Loucy (cell line): ENCODE data around the gene FER.

Experiments used
- H2AFZ ChIP-seq: fragments of 200-600 bp; sonication (generic); 2 replicates; pipeline ENCODE4 v1.6.0; 2016; ENCODE audit warnings: antibody characterized with exemption, mild to moderate bottlenecking, low read length, moderate library complexity
- H3F3A ChIP-seq: fragments of 200-600 bp; 2 replicates; pipeline ENCODE4 v1.6.0; 2016; ENCODE audit warnings: antibody characterized with exemption, low read depth, mild to moderate bottlenecking
- H3K27me3 ChIP-seq: fragments of 200-600 bp; sonication (generic); 2 replicates; pipeline ENCODE4 v1.6.1; 2014; ENCODE audit warnings: low read length, mild to moderate bottlenecking; ENCODE audit not compliant: insufficient read depth, poor library complexity, severe bottlenecking
- H3K36me3 ChIP-seq: fragments of 200-600 bp; sonication (generic); 2 replicates; pipeline ENCODE4 v1.6.1; 2016; ENCODE audit warnings: low read length; ENCODE audit not compliant: insufficient read depth
- H3K4me1 ChIP-seq: fragments of 200-600 bp; sonication (generic); 2 replicates; pipeline ENCODE4 v1.5.1; 2014; ENCODE audit warnings: low read length, mild to moderate bottlenecking; ENCODE audit not compliant: insufficient read depth, poor library complexity, severe bottlenecking
- H3K4me2 ChIP-seq: fragments of 200-600 bp; sonication (generic); 2 replicates; pipeline ENCODE4 v1.6.0; 2014; ENCODE audit warnings: antibody characterized with exemption, low read length, low read depth, mild to moderate bottlenecking; ENCODE audit not compliant: poor library complexity, severe bottlenecking
- H3K4me3 ChIP-seq: fragments of 200-600 bp; sonication (generic); 2 replicates; pipeline ENCODE4 v1.5.1; 2014; ENCODE audit warnings: low read length, mild to moderate bottlenecking, mixed read lengths; ENCODE audit not compliant: poor library complexity, severe bottlenecking
- H3K79me2 ChIP-seq: fragments of 200-600 bp; sonication (generic); 2 replicates; pipeline ENCODE4 v1.6.1; 2014; ENCODE audit warnings: low read length; ENCODE audit not compliant: insufficient read depth
- H3K9ac ChIP-seq: fragments of 200-600 bp; sonication (generic); 2 replicates; pipeline ENCODE4 v1.6.0; 2014; ENCODE audit warnings: mild to moderate bottlenecking, low read depth, low read length, moderate library complexity; ENCODE audit not compliant: poor library complexity, severe bottlenecking
- H3K9me2 ChIP-seq: fragments of 200-600 bp; sonication (generic); replicated peaks from 2 replicates; pipeline ENCODE4 v1.6.1; 2016; ENCODE audit warnings: low read depth, low read length, mixed read lengths
- H3K9me3 ChIP-seq: fragments of 200-600 bp; sonication (generic); 2 replicates; pipeline ENCODE4 v1.6.1; 2014; ENCODE audit warnings: mild to moderate bottlenecking, antibody characterized with exemption, low read length, low read depth; ENCODE audit not compliant: insufficient read depth
- H4K20me1 ChIP-seq: fragments of 200-600 bp; sonication (generic); 2 replicates; pipeline ENCODE4 v1.6.0; 2014; ENCODE audit warnings: antibody characterized with exemption, low read length, mild to moderate bottlenecking; ENCODE audit not compliant: insufficient read depth, poor library complexity, severe bottlenecking
- EZH2phosphoT487 ChIP-seq: fragments of 200-600 bp; IDR thresholded peaks from 2 replicates; pipeline ENCODE4 v1.6.1; 2018; ENCODE audit warnings: antibody characterized with exemption, mild to moderate bottlenecking, moderate library complexity, borderline replicate concordance
- TF ChIP-seq, protein P1 (sequence below): fragments of 200-600 bp; sonication (generic); conservative IDR thresholded peaks from 2 replicates; pipeline ENCODE4 v1.5.1; 2014; ENCODE audit warnings: mild to moderate bottlenecking, antibody characterized with exemption, low read length

FER gene

DNA sequence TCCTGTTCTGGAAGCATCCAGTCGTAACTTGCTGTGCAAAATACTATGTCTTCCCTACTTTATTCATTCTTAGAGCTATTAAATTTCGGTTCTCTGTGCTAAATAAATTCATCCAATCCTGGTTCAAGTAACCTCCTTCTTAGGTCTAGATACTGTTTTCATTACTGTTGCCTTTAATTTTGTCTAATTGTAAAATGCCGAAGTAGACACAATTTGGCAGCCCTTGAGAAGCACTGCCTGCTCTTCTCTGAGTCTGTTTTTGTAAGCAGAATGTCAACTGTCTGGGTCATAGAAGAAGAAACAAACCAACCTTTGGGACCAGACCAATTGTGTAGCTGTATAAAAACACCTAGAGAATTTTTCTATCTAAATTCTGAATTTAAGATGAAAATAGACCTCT lies 412.8 kb downstream of the FER start:
- Histone ChIP-seq H3K9me2 (no peaks in the 10 kb centered on the region), H3K79me2 (no peaks in the 10 kb centered on the region), H3K4me3 (no peak overlapping the region), H3K4me2 (no peak overlapping the region), H3K9ac (no peak overlapping the region), H3F3A (peaks cover 3% of the 10 kb centered on the region; the same call in 1 of the 2 replicates), H4K20me1 (no peaks in the 10 kb centered on the region), H3K9me3 (no peaks in the 10 kb centered on the region), H3K36me3 (no peaks in the 10 kb centered on the region), H3K4me1 (peaks cover 9% of the 10 kb centered on the region), H2AFZ (no peak overlapping the region), H3K27me3 (no peaks in the 10 kb centered on the region)
- TF ChIP-seq EZH2phosphoT487, result no peak
- TF ChIP-seq, protein P1, sequence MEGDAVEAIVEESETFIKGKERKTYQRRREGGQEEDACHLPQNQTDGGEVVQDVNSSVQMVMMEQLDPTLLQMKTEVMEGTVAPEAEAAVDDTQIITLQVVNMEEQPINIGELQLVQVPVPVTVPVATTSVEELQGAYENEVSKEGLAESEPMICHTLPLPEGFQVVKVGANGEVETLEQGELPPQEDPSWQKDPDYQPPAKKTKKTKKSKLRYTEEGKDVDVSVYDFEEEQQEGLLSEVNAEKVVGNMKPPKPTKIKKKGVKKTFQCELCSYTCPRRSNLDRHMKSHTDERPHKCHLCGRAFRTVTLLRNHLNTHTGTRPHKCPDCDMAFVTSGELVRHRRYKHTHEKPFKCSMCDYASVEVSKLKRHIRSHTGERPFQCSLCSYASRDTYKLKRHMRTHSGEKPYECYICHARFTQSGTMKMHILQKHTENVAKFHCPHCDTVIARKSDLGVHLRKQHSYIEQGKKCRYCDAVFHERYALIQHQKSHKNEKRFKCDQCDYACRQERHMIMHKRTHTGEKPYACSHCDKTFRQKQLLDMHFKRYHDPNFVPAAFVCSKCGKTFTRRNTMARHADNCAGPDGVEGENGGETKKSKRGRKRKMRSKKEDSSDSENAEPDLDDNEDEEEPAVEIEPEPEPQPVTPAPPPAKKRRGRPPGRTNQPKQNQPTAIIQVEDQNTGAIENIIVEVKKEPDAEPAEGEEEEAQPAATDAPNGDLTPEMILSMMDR, result no peak

DNA sequence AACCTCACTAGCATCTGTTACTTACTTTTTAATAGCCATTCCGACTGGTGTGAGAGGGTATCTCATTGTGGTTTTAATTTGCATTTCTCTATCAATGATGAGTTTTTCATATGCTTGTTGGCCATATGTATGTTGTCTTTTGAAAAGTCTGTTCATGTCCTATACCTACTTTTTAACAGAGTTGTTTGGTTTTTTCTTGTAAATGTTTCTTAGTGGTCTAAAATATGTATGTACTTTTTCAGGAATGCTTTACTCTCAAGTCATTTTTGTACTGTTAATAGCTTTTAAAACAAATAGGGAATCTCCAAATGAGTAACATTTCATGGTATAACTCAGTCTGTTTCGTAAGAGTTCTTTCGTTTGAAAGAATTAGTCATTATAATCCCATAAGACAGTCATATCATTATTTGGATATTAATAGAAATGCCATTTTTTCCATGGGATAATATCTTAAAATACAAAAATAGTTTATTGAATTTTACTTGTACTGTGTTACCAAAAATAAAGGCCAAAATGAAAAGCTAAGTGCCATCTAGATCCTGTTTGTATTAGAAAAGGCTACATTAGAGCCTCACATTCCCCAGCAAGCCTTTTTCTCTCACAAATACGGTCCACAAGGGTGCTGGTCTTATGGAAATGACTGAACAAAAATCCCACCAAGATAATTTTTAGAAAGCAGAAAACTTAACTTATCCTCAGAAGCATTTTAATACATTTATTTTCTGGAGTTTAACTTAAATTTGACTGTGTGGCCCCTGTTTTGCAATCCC lies 414.4 kb downstream of the FER start:
- Histone ChIP-seq H3K79me2 (no peaks in the 10 kb centered on the region), H3F3A (no peaks in the 10 kb centered on the region), H3K9ac (no peak overlapping the region), H3K4me2 (no peak overlapping the region), H3K4me3 (no peak overlapping the region), H3K4me1 (no peaks in the 10 kb centered on the region), H3K36me3 (no peaks in the 10 kb centered on the region), H3K27me3 (no peaks in the 10 kb centered on the region), H2AFZ (no peak overlapping the region), H3K9me2 (no peaks in the 10 kb centered on the region), H3K9me3 (no peaks in the 10 kb centered on the region), H4K20me1 (no peaks in the 10 kb centered on the region)
- no peak for TF ChIP-seq EZH2phosphoT487
- TF ChIP-seq, protein P1, result no peak

DNA sequence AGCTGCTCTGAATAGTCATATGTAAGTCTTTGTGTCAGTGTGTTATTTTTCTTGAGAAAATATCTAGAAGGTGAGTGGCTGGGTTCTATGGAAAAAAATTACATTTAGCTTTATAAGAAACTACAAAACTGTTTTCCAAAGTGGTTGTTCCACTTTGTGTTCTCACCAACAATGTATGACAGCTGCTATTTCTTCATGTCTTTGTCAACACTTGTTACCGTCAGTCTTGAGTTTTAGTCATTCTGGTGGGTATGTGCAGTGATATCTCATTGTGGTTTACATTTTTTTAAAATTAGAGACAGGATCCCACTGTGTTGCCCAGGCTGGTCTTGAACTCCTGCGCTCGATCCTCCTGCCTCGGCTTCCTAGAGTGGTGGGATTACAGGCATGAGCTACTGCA lies 415.6 kb downstream of the FER start:
- H3K36me3 ChIP-seq, result no peaks in the 10 kb centered on the region
- H3K9me3 ChIP-seq, result no peaks in the 10 kb centered on the region
- no peak for TF ChIP-seq EZH2phosphoT487
- TF ChIP-seq, protein P1, result no peak
- no peaks in the 10 kb centered on the region for H3K4me1 ChIP-seq
- no peak overlapping the region for H3K9ac ChIP-seq
- no peak overlapping the region for H3K4me3 ChIP-seq
- no peaks in the 10 kb centered on the region for H3F3A ChIP-seq
- H4K20me1 ChIP-seq, result no peaks in the 10 kb centered on the region
- no peak overlapping the region for H2AFZ ChIP-seq
- H3K79me2 ChIP-seq, result no peaks in the 10 kb centered on the region
- H3K9me2 ChIP-seq, result no peaks in the 10 kb centered on the region
- H3K4me2 ChIP-seq, result no peak overlapping the region
- no peaks in the 10 kb centered on the region for H3K27me3 ChIP-seq
